ENCODE data around the gene UTRN. TPM values are rescaled to one million over a fixed set of nuclear protein-coding genes. Genes with fewer than 3 reads are reported as not detected.

The UTRN gene
- total RNA-seq (2014; rRNA removed; shearing (Covaris generic)): 86.8 and 121 TPM in 2 replicates
- 34.8 and 53.9 TPM in 2 replicates for polyA plus RNA-seq (2016; fragmentation: Nextera tagmentation; extraction: Ambion mirVana)
- long read RNA-seq, partial matches to known transcripts: 12 of 20 reads
- long read RNA-seq, other reads (novel, unspliced or antisense): 8 of 20 reads

DNA sequence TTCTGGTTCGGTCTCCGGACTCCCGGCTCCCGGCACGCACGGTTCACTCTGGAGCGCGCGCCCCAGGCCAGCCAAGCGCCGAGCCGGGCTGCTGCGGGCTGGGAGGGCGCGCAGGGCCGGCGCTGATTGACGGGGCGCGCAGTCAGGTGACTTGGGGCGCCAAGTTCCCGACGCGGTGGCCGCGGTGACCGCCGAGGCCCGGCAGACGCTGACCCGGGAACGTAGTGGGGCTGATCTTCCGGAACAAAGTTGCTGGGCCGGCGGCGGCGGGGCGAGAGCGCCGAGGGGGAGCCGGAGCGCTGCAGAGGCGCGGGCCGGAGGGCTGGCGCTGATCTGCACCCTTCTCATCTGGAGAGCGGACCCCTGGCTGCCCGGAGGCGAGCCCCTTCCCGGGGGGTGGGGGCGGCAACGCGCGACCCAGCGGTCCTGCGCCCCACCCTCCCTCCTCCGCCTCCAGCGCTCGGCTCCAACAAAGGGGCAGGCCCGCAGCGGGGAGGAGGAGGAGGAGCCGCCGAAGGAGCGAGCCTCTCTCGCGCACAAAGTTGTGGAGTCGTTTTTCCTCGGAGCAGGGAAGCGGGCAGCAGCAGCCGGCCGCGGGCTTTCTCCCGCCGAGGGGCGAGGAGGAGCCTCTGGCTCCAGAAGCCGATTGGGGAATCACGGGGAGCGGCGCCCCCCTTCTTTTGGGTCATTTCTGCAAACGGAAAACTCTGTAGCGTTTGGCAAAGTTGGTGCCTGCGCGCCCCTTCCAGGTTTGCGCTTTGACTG is at the start of gene UTRN:
TSS of gene UTRN (plus strand) at position 553 of the 765 bp plus-strand sequence. CDS start 6,494 bp downstream, outside the sequence.
- H3K4me1 ChIP-seq (ENCODE audit: insufficient read depth): peaks cover 26% of the 10 kb centered on the region
- no peaks in the 10 kb centered on the region for H3K36me3 ChIP-seq (ENCODE audit: insufficient read depth)
- 0 out of 2 replicates have a peak, but pooled peaks cover 6% of the 10 kb centered on the region for H4K20me1 ChIP-seq (replicated peaks; ENCODE audit: insufficient read depth)
- Mint-ChIP-seq H3K27ac (peak within 1 kb of the TSS; percentile 86; the same call in 1 of the 2 replicates), H3K27me3 (ENCODE audit: insufficient read depth, low read depth, poor library complexity) (peaks cover 17% of the 10 kb centered on the region), H3K4me1 (peaks cover 25% of the 10 kb centered on the region), H3K36me3 (ENCODE audit: low read depth) (peaks cover 5% of the 10 kb centered on the region; the same call in 1 of the 3 replicates), H3K4me3 (peak within 1 kb of the TSS; percentile 96), H3K9me3 (no peaks in the 10 kb centered on the region)
- H3K27me3 ChIP-seq (ENCODE audit: insufficient read depth): peaks cover 33% of the 10 kb centered on the region
- peak within 1 kb of the TSS; percentile 58; the same call in 1 of the 2 replicates for H2AFZ ChIP-seq
- peaks cover 26% of the 10 kb centered on the region for H3K79me2 ChIP-seq (replicated peaks; ENCODE audit: insufficient read depth)
- H3K9me2 ChIP-seq (ENCODE audit: insufficient read depth): no peaks in the 10 kb centered on the region
- H3F3A ChIP-seq (replicated peaks; ENCODE audit: low read depth): 0 out of 2 replicates have a peak, but pooled peaks cover 3% of the 10 kb centered on the region
- DNase-seq (ENCODE audit: low spot score) (peak; percentile 94), ATAC-seq (peak; percentile 73)
- H3K4me3 ChIP-seq: peak within 1 kb of the TSS; percentile 80
- peak within 1 kb of the TSS; percentile 82 for H3K4me2 ChIP-seq
- H3K27ac ChIP-seq (ENCODE audit: low read depth): peak within 1 kb of the TSS; percentile 83
- TF ChIP-seq, protein P1, sequence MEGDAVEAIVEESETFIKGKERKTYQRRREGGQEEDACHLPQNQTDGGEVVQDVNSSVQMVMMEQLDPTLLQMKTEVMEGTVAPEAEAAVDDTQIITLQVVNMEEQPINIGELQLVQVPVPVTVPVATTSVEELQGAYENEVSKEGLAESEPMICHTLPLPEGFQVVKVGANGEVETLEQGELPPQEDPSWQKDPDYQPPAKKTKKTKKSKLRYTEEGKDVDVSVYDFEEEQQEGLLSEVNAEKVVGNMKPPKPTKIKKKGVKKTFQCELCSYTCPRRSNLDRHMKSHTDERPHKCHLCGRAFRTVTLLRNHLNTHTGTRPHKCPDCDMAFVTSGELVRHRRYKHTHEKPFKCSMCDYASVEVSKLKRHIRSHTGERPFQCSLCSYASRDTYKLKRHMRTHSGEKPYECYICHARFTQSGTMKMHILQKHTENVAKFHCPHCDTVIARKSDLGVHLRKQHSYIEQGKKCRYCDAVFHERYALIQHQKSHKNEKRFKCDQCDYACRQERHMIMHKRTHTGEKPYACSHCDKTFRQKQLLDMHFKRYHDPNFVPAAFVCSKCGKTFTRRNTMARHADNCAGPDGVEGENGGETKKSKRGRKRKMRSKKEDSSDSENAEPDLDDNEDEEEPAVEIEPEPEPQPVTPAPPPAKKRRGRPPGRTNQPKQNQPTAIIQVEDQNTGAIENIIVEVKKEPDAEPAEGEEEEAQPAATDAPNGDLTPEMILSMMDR (conservative IDR thresholded peaks at IDR 0.05; ENCODE audit: low read depth in 2 of 2): no peak
- TF ChIP-seq, protein P2, sequence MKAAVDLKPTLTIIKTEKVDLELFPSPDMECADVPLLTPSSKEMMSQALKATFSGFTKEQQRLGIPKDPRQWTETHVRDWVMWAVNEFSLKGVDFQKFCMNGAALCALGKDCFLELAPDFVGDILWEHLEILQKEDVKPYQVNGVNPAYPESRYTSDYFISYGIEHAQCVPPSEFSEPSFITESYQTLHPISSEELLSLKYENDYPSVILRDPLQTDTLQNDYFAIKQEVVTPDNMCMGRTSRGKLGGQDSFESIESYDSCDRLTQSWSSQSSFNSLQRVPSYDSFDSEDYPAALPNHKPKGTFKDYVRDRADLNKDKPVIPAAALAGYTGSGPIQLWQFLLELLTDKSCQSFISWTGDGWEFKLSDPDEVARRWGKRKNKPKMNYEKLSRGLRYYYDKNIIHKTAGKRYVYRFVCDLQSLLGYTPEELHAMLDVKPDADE (IDR thresholded peaks at IDR 0.05): 0 out of 2 replicates have a peak, but pooled peaks have one; percentile 10
- TF ChIP-seq CREB1 (CRISPR knock-in tag; IDR thresholded peaks at IDR 0.05; ENCODE audit: low read depth) (no peak), JUNB (IDR thresholded peaks at IDR 0.05; ENCODE audit: unreplicated experiment) (no peak), POLR2AphosphoS5 (IDR thresholded peaks at IDR 0.05; ENCODE audit: low read depth) (peak; percentile 68), EZH2 (IDR thresholded peaks at IDR 0.05; ENCODE audit: low read depth, unreplicated experiment) (no peak)
- TF ChIP-seq, protein P3, sequence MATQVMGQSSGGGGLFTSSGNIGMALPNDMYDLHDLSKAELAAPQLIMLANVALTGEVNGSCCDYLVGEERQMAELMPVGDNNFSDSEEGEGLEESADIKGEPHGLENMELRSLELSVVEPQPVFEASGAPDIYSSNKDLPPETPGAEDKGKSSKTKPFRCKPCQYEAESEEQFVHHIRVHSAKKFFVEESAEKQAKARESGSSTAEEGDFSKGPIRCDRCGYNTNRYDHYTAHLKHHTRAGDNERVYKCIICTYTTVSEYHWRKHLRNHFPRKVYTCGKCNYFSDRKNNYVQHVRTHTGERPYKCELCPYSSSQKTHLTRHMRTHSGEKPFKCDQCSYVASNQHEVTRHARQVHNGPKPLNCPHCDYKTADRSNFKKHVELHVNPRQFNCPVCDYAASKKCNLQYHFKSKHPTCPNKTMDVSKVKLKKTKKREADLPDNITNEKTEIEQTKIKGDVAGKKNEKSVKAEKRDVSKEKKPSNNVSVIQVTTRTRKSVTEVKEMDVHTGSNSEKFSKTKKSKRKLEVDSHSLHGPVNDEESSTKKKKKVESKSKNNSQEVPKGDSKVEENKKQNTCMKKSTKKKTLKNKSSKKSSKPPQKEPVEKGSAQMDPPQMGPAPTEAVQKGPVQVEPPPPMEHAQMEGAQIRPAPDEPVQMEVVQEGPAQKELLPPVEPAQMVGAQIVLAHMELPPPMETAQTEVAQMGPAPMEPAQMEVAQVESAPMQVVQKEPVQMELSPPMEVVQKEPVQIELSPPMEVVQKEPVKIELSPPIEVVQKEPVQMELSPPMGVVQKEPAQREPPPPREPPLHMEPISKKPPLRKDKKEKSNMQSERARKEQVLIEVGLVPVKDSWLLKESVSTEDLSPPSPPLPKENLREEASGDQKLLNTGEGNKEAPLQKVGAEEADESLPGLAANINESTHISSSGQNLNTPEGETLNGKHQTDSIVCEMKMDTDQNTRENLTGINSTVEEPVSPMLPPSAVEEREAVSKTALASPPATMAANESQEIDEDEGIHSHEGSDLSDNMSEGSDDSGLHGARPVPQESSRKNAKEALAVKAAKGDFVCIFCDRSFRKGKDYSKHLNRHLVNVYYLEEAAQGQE (IDR thresholded peaks at IDR 0.05; ENCODE audit: unreplicated experiment): no peak

Data from GM23338 (cell line).